Heart left ventricle (tissue), 13 donors: ENCODE measurements around the gene CCNYL1.

Source experiments
- POLR2A ChIP-seq, 2 donors: fragments of 450-650 bp; IDR thresholded peaks; one replicate each; pipeline ENCODE4 v1.6.1; 2017; ENCODE audit warnings: antibody characterized with exemption in 2 of 2, mild to moderate bottlenecking in 2 of 2, moderate library complexity in 2 of 2
- TF ChIP-seq, protein P1 (sequence below), 12 donors: fragments of 200-600 bp; sonication (generic) in 4 of 12; IDR thresholded peaks; one replicate each; pipeline versions ENCODE4 v1.5.0 to v1.8.0; 2018 to 2022; ENCODE audit warnings: antibody characterized with exemption in 12 of 12, mild to moderate bottlenecking in 5 of 12
- donor health status: ischemic (EF 13 %, LVEDD 7.1; RV severe dilation, severe dysfunction).
- donor health status: DM: no; HTN: yes; CAD: no.
- donor health status: DM: no; HTN: no; CAD: no.
- donor health status: ischemic (EF 25% LVEDD 6.9; RV normal size, moderate dysfunction).
- donor health status: ischemic (EF 25% LVEDD 5.7; RV mildly dilated, moderate dysfunction).
- donor health status: ischemic (EF 35%, LVEDD 5.7; RV mildly dilated, moderate dysfunction).
- donor health status: nonischemic (EF 11% LVEDD 7.7; RV severe dilation, severe dysfunction).
- donor health status: DM: yes; HTN: yes; CAD: no.
- donor health status: PGD.
- donor health status: ischemic (EF 29% LVEDD 5.4; RV normal size, mild dysfunction).
- donor health status: nonischemic (EF 23%, LVEDD 6.1; RV moderate dilation, normal function).

DNA sequence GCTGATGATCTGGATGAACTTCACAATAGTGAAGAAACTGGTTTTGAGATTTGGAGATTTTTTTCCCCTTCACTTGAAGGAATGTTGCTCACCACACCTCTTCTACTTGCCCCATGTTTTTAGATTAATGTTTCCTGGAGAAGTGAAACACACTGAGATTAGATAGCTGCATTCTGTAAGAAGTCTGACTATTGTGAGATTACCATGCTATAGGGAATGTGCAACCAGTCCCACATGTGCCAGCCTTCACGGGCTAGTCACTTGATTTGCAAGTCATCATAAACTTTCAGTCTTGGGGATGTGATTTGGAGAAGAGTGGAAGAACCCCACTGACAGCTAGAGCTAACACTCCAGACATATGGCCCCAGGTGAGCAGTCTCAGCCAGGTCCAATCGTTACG, 7.4 kb upstream of the CCNYL1 start:
- TF ChIP-seq, protein P1, sequence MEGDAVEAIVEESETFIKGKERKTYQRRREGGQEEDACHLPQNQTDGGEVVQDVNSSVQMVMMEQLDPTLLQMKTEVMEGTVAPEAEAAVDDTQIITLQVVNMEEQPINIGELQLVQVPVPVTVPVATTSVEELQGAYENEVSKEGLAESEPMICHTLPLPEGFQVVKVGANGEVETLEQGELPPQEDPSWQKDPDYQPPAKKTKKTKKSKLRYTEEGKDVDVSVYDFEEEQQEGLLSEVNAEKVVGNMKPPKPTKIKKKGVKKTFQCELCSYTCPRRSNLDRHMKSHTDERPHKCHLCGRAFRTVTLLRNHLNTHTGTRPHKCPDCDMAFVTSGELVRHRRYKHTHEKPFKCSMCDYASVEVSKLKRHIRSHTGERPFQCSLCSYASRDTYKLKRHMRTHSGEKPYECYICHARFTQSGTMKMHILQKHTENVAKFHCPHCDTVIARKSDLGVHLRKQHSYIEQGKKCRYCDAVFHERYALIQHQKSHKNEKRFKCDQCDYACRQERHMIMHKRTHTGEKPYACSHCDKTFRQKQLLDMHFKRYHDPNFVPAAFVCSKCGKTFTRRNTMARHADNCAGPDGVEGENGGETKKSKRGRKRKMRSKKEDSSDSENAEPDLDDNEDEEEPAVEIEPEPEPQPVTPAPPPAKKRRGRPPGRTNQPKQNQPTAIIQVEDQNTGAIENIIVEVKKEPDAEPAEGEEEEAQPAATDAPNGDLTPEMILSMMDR (IDR thresholded peaks at IDR 0.05) = no peak
- no peak for TF ChIP-seq POLR2A (IDR thresholded peaks at IDR 0.05)
